ENCODE data around the gene RNF113B. TPM values are rescaled to one million over a fixed set of nuclear protein-coding genes. Genes with fewer than 3 reads are reported as not detected.

The RNF113B gene
- total RNA-seq, 1 donor from 2014 or later: not detected

- Mint-ChIP-seq H3K4me1 (ENCODE audit: unreplicated experiment) (peaks cover 64% of the 10 kb centered on the region), H3K27me3 (no peaks in the 10 kb centered on the region), H3K27ac (peak overlapping the region; percentile 84), H3K4me3 (peak overlapping the region; percentile 75), H3K36me3 (peaks cover 18% of the 10 kb centered on the region), H3K9me3 (no peaks in the 10 kb centered on the region)
- TF ChIP-seq CTCF (conservative IDR thresholded peaks at IDR 0.05): no peak
- no peak for DNase-seq (ENCODE audit: extremely low spot score, unreplicated experiment)
Measured at GRCh38 chr13:98172590-98173422, 4.3 kb downstream of the RNF113B start.

GRCh38 chr13:98171900-98172589 lies 5.0 kb downstream of the RNF113B start:
- H3K4me3 Mint-ChIP-seq: peak overlapping the region; percentile 75
- H3K9me3 Mint-ChIP-seq: no peaks in the 10 kb centered on the region

GRCh38 chr13:98169331-98169730 lies 7.7 kb downstream of the RNF113B start:
- no peak overlapping the region for H3K27ac Mint-ChIP-seq
- DNase-seq (ENCODE audit: extremely low spot score, unreplicated experiment): no peak

More at GRCh38 chr13:98171900-98172589, 5.0 kb downstream of the RNF113B start:
- Mint-ChIP-seq H3K27me3 (no peaks in the 10 kb centered on the region), H3K4me1 (ENCODE audit: unreplicated experiment) (peaks cover 64% of the 10 kb centered on the region), H3K36me3 (peaks cover 14% of the 10 kb centered on the region), H3K27ac (peak overlapping the region; percentile 84)
- no peak for TF ChIP-seq CTCF (conservative IDR thresholded peaks at IDR 0.05)
- no peak for DNase-seq (ENCODE audit: extremely low spot score, unreplicated experiment)

GRCh38 chr13:98162935-98163334 lies 14.1 kb downstream of the RNF113B start:
- DNase-seq (ENCODE audit: extremely low spot score, unreplicated experiment): no peak
- H3K9me3 Mint-ChIP-seq: peaks cover 3% of the 10 kb centered on the region
- peaks cover 24% of the 10 kb centered on the region for H3K36me3 Mint-ChIP-seq
- no peak for TF ChIP-seq CTCF (conservative IDR thresholded peaks at IDR 0.05)
- H3K4me3 Mint-ChIP-seq: no peak overlapping the region
- H3K4me1 Mint-ChIP-seq (ENCODE audit: unreplicated experiment): peaks cover 27% of the 10 kb centered on the region
- H3K27me3 Mint-ChIP-seq: no peaks in the 10 kb centered on the region
- H3K27ac Mint-ChIP-seq: no peak overlapping the region

More at GRCh38 chr13:98169331-98169730, 7.7 kb downstream of the RNF113B start:
- Mint-ChIP-seq H3K36me3 (peaks cover 9% of the 10 kb centered on the region), H3K4me1 (ENCODE audit: unreplicated experiment) (peaks cover 54% of the 10 kb centered on the region), H3K4me3 (no peak overlapping the region), H3K27me3 (no peaks in the 10 kb centered on the region), H3K9me3 (no peaks in the 10 kb centered on the region)
- no peak for TF ChIP-seq CTCF (conservative IDR thresholded peaks at IDR 0.05)

GRCh38 chr13:98158172-98158899 lies 18.7 kb downstream of the RNF113B start:
- H3K27me3 Mint-ChIP-seq: no peaks in the 10 kb centered on the region
- TF ChIP-seq CTCF (conservative IDR thresholded peaks at IDR 0.05): no peak
- H3K9me3 Mint-ChIP-seq: peaks cover 3% of the 10 kb centered on the region
- no peak overlapping the region for H3K4me3 Mint-ChIP-seq
- H3K36me3 Mint-ChIP-seq: peaks cover 32% of the 10 kb centered on the region
- peaks cover 33% of the 10 kb centered on the region for H3K4me1 Mint-ChIP-seq (ENCODE audit: unreplicated experiment)
- peak overlapping the region; percentile 58 for H3K27ac Mint-ChIP-seq
- no peak for DNase-seq (ENCODE audit: extremely low spot score, unreplicated experiment)
